ENCODE data around the gene WDFY1. TPM values are rescaled to one million over a fixed set of nuclear protein-coding genes. Genes with fewer than 3 reads are reported as not detected.

The WDFY1 gene
- polyA plus RNA-seq, 3 donors, result 31.7 to 59.8 (median 40.7) TPM

DNA sequence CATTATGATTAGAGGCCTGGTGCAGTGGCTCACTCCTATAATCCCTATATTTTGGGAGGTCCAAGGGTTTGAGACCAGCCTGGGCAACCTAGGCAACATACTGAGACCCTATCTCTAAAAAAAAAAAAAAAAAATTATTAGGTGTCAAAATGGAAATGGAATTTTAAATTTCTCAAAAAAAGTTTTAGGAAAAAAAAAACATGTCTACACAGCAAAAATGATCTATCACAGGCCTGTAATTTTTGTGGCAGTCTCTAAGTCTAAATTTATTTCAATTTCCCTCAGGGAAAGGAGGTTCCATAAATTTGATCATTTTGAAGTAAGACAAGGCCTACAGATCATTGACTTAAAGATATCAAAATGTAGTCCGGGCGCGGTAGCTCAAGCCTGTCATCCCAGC is 28.5 kb upstream of the WDFY1 start:
- Mint-ChIP-seq H3K36me3 (peaks cover 15 to 18% of the 10 kb centered on the region in 2 donors), H3K9me3 (no peaks in the 10 kb centered on the region), H3K4me1 (peaks cover 3% of the 10 kb centered on the region), H3K27me3 (ENCODE audit: low read depth in 3 of 3) (no peaks in the 10 kb centered on the region), H3K4me3 (no peak overlapping the region), H3K27ac (no peak overlapping the region)
- intact Hi-C loops (cut with micrococcal nuclease), result loop anchor here in 1 of 2 donors (5.0 kb wide), 1 partner anchor 309 kb away; no protein-coding TSS in a partner anchor
- H3K27ac ChIP-seq (ENCODE audit: low read depth in 1 of 2, low read length in 2 of 2), result no peak overlapping the region
- DNase-seq, result no peak
- no peaks in the 10 kb centered on the region for H3K27me3 ChIP-seq (ENCODE audit: control insufficient read depth in 2 of 2, insufficient read depth in 2 of 2, low read length in 2 of 2)
- H3K4me3 ChIP-seq (replicated peaks in 1 of 3; ENCODE audit: low read depth in 2 of 3, low read length in 3 of 3), result no peak overlapping the region
- H3K9ac ChIP-seq (ENCODE audit: insufficient read depth, low read length, poor library complexity, severe bottlenecking), result no peak overlapping the region
- H3K36me3 ChIP-seq (replicated peaks in 1 of 2; ENCODE audit: control insufficient read depth in 1 of 2, insufficient read depth in 2 of 2, low read length in 2 of 2), result peaks cover 2 to 28% of the 10 kb centered on the region in 2 donors
- WGBS (ENCODE audit: insufficient coverage), result 91% methylated on average over 3 of the region's 3 CpGs
- TF ChIP-seq, protein P1, sequence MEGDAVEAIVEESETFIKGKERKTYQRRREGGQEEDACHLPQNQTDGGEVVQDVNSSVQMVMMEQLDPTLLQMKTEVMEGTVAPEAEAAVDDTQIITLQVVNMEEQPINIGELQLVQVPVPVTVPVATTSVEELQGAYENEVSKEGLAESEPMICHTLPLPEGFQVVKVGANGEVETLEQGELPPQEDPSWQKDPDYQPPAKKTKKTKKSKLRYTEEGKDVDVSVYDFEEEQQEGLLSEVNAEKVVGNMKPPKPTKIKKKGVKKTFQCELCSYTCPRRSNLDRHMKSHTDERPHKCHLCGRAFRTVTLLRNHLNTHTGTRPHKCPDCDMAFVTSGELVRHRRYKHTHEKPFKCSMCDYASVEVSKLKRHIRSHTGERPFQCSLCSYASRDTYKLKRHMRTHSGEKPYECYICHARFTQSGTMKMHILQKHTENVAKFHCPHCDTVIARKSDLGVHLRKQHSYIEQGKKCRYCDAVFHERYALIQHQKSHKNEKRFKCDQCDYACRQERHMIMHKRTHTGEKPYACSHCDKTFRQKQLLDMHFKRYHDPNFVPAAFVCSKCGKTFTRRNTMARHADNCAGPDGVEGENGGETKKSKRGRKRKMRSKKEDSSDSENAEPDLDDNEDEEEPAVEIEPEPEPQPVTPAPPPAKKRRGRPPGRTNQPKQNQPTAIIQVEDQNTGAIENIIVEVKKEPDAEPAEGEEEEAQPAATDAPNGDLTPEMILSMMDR (IDR thresholded peaks at IDR 0.05), result no peak
- H3K4me1 ChIP-seq (ENCODE audit: control insufficient read depth in 1 of 2, insufficient read depth in 2 of 2, low read length in 2 of 2), result no peaks in the 10 kb centered on the region
- H2AFZ ChIP-seq (ENCODE audit: insufficient read depth, low read depth, low read length, poor library complexity, severe bottlenecking), result no peak overlapping the region
- H3K79me2 ChIP-seq (ENCODE audit: insufficient read depth, low read length), result no peaks in the 10 kb centered on the region
- no peaks in the 10 kb centered on the region for H3K9me3 ChIP-seq (replicated peaks in 1 of 2; ENCODE audit: control insufficient read depth in 1 of 2, insufficient read depth in 1 of 2, low read length in 2 of 2)
- H3K4me2 ChIP-seq (replicated peaks; ENCODE audit: extremely low read depth, low read length, poor library complexity, severe bottlenecking), result no peak overlapping the region
- no peaks in the 10 kb centered on the region for H4K20me1 ChIP-seq (ENCODE audit: insufficient read depth, low read length)

DNA sequence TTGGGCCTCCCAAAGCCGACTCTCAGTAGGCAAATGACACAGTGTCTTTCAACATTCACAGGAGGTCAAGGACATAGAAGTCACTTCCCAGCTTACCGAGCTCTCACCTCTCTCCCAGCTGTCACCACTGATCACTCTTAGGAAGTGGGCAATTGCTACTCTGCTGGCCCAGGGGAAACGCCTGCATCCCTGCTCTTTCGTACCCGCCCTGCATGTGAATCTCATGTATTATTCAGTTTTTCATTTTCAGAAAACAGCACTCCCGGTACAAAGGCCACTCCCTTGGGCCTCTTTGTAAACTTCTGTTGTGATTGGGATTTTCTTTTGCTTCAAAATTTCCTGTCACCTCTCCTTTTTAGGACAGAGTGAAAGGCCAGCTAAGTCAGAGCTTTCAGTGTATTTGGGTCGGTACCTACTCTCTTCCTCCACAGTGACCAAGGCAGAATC is 27.5 kb upstream of the WDFY1 start:
- no peaks in the 10 kb centered on the region for H3K9me3 ChIP-seq (replicated peaks in 1 of 2; ENCODE audit: control insufficient read depth in 1 of 2, insufficient read depth in 1 of 2, low read length in 2 of 2)
- TF ChIP-seq, protein P1 (IDR thresholded peaks at IDR 0.05), result no peak

More for the DNA sequence above, 27.5 kb upstream of the WDFY1 start:
- Mint-ChIP-seq H3K9me3 (no peaks in the 10 kb centered on the region), H3K4me1 (peaks cover 3% of the 10 kb centered on the region), H3K27ac (peak overlapping the region in 1 of 7 donors; percentile 46), H3K36me3 (peaks cover 23 to 26% of the 10 kb centered on the region in 2 donors), H3K4me3 (no peak overlapping the region), H3K27me3 (ENCODE audit: low read depth in 3 of 3) (no peaks in the 10 kb centered on the region)
- Histone ChIP-seq H3K36me3 (replicated peaks in 1 of 2; ENCODE audit: control insufficient read depth in 1 of 2, insufficient read depth in 2 of 2, low read length in 2 of 2) (peaks cover 6 to 37% of the 10 kb centered on the region in 2 donors), H3K27me3 (ENCODE audit: control insufficient read depth in 2 of 2, insufficient read depth in 2 of 2, low read length in 2 of 2) (no peaks in the 10 kb centered on the region), H4K20me1 (ENCODE audit: insufficient read depth, low read length) (no peaks in the 10 kb centered on the region), H3K4me2 (replicated peaks; ENCODE audit: extremely low read depth, low read length, poor library complexity, severe bottlenecking) (no peak overlapping the region), H3K4me3 (replicated peaks in 1 of 3; ENCODE audit: low read depth in 2 of 3, low read length in 3 of 3) (no peak overlapping the region), H3K27ac (ENCODE audit: low read depth in 1 of 2, low read length in 2 of 2) (no peak overlapping the region), H3K4me1 (ENCODE audit: control insufficient read depth in 1 of 2, insufficient read depth in 2 of 2, low read length in 2 of 2) (no peaks in the 10 kb centered on the region), H3K79me2 (ENCODE audit: insufficient read depth, low read length) (no peaks in the 10 kb centered on the region), H2AFZ (ENCODE audit: insufficient read depth, low read depth, low read length, poor library complexity, severe bottlenecking) (no peak overlapping the region), H3K9ac (ENCODE audit: insufficient read depth, low read length, poor library complexity, severe bottlenecking) (no peak overlapping the region)
- 84% methylated on average over 3 of the region's 7 CpGs for WGBS (ENCODE audit: insufficient coverage)
- intact Hi-C loops (cut with micrococcal nuclease), result loop anchor here in 1 of 2 donors (5.0 kb wide), 1 partner anchor 310 kb away; no protein-coding TSS in a partner anchor
- DNase-seq, result no peak
